CD4-positive, alpha-beta T cell treated with Interferon gamma for 1 hour (primary cell): ENCODE results near the gene CREBL2.
"Not testable (repeated sequence)": the region's sequence is repeated elsewhere in the genome, so short reads cannot be mapped to it uniquely, and the experiment has no call there.

ENCODE experiments used
- DNase-seq: peaks from one replicate; pipeline ENCODE4 v3.0.0-alpha.2; 2020

Gene CREBL2

GRCh38 chr12:12599750-12600643 is 11.7 kb upstream of the CREBL2 start:
- no peak for DNase-seq

- peak; percentile 17 for DNase-seq
Measured at GRCh38 chr12:12600659-12601058, 11.0 kb upstream of the CREBL2 start.

- DNase-seq: no peak
Measured at GRCh38 chr12:12604740-12605139, 6.9 kb upstream of the CREBL2 start.

GRCh38 chr12:12606781-12607589 is 4.7 kb upstream of the CREBL2 start:
- no peak for DNase-seq

- DNase-seq: no peak
Measured at GRCh38 chr12:12608557-12608957, 3.1 kb upstream of the CREBL2 start.

- no peak for DNase-seq
Measured at GRCh38 chr12:12609692-12610091, 2.0 kb upstream of the CREBL2 start.

GRCh38 chr12:12610711-12611110 is 965 bp upstream of the CREBL2 start:
- DNase-seq: no peak

- peak; percentile 13 for DNase-seq
Measured at GRCh38 chr12:12612358-12612757, 682 bp downstream of the CREBL2 start.

- no peak for DNase-seq
Measured at GRCh38 chr12:12613344-12613743, 1.7 kb downstream of the CREBL2 start.

- DNase-seq: no peak
Measured at GRCh38 chr12:12614342-12614741, 2.7 kb downstream of the CREBL2 start.

- DNase-seq: no peak
Measured at GRCh38 chr12:12616512-12617310, 5.0 kb downstream of the CREBL2 start.

- not testable (repeated sequence) for DNase-seq
Measured at GRCh38 chr12:12618064-12618463, 6.4 kb downstream of the CREBL2 start.

GRCh38 chr12:12620730-12621315 is 9.1 kb downstream of the CREBL2 start:
- DNase-seq: no peak

GRCh38 chr12:12622418-12622817 is 10.7 kb downstream of the CREBL2 start:
- no peak for DNase-seq

GRCh38 chr12:12624498-12624992 is 12.9 kb downstream of the CREBL2 start:
- DNase-seq: no peak

GRCh38 chr12:12626471-12626870 is 14.8 kb downstream of the CREBL2 start:
- no peak for DNase-seq

GRCh38 chr12:12627308-12627827 is 15.7 kb downstream of the CREBL2 start:
- no peak for DNase-seq

GRCh38 chr12:12628013-12628412 is 16.3 kb downstream of the CREBL2 start:
- no peak for DNase-seq

GRCh38 chr12:12630850-12631249 is 19.2 kb downstream of the CREBL2 start:
- DNase-seq: no peak

- no peak for DNase-seq
Measured at GRCh38 chr12:12635651-12636050, 24.0 kb downstream of the CREBL2 start.

- DNase-seq: no peak
Measured at GRCh38 chr12:12636641-12637040, 25.0 kb downstream of the CREBL2 start.

GRCh38 chr12:12639995-12640394 is 28.3 kb downstream of the CREBL2 start:
- not testable (repeated sequence) for DNase-seq
